NCI-H1694 (cell line): ENCODE data around the gene IRF2BP2.

Experiments used
- DNase-seq: peaks from one replicate; lab custom pipeline; 2025; lab: John Stamatoyannopoulos, UW

The IRF2BP2 gene

DNA sequence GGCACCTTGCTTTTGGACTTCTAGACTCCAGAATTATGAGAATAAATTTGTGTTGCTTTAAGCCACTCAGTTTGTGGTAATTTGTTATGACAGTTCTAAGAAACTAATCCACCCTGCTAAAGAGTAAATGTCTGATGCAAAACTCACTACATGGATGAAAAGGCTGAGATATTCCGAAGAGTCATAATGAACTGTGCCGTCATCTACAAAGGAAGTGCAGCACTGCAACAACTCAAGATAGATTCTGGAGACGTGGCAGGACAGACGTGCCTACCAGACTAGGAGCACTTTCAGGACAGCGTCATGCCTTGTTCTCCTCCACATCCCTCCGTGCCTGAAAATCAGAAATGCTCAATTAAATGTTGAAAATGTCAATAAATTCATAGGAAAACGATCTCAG is 24.4 kb upstream of the IRF2BP2 start:
- DNase-seq = no peak

DNA sequence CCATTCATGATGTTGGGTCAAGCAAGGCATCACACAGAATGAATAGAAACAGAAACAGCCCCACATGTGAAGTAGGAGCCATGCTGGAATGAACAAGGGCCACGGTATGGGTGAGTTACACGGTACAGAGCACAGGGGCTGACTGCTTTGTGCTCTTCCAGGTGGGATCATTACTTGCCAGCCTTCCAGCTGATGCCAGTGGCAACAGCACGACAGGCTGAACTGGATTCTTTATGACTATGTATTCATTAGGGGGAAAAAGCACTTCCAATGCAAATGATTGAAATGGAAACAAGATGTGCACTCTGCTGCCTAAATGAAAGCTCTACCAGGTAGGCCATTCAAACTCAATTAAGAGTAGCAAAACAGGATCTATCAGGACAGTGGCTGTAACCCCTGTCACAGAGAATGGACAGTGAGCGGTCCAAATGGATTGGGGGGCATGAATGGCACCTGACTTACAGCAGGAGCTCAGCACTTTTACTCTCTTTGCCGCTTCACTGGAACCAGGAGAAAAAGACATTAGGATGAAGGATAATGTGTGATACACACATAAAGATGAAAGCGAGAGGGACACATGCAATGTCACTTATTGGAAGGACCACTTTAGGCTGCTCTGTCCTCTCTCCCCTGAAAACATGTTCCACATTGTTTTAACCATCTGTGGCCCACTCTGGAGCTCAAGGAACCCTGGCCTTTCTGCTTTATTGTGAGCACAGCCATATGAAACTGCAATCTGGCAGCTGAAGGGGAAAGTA is 23.4 kb upstream of the IRF2BP2 start:
- no peak for DNase-seq

DNA sequence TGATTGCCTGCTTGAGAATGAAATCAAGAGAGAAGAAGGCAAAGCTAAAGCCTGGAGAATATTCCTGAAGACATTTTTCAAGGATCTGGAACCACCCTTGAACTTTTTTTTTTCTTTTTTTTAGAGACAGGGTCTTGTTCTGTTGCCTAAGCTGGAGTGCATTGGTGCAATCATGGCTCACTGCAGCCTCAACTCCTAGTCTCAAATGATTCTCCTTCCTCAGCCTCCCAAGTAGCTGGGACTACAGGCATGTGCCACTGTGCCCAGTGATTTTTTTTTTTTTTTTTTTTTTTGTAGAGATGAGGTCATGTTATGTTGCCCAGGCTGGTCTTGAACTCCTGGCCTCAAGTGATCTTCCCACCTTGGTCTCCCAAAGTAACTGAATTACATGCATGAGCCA is 22.2 kb upstream of the IRF2BP2 start:
- DNase-seq = no peak

DNA sequence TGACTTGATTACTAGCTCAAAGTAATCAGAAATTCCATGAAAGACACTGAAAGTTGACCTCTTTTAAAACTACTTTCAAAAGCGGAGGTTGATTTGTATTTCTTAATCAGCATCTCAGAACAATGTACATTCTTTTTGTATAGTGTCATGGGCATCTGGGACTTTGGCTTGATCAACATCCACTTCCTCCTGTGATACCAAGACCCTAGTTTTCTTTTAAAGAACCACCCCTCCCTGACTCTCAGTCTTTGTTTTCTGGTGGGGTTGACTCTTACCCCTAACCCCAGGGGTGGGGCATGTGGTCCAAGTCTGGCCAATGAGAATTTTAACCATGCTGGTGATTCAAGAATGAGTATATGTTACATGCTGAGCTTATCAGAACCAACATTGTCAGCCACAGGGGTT is 21.7 kb upstream of the IRF2BP2 start:
- DNase-seq = no peak

DNA sequence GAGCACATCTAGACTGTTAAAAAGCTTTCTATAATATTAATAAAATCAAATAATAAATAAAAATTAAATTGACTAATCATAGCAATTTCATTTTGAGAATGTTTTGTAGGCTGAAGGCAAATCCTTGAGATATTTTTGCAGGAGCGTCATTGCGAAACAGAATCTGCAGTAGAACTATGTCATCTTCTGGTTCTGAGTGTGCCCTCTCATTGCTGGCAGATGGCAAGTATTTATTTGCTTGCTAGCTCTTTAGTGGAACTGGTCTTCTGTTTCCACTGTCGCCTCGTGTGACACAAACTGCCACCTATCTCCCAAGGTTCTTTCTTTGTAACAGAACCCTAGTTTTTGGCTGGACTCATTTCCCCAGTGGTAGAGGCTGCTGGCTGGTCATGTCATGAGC is 19.0 kb upstream of the IRF2BP2 start:
- DNase-seq = peak; percentile 55

DNA sequence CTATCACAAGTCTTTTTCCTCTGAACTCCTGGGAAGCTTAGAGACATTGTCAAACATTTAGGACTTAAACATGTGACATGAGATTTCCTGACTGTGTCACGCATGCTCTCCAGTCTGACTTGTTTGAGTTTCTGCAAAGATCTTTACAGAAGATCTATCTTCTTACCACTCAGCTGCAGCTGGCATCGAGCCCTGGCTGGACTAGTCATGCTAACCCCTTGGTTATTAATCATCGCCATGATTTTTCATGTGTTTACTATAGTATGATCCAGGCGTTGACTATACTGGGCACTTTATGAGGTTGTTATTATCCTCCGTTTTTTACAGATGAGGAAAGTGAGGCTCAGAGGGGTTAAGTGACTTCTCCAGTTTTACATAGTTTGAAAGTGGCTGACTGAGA is 18.1 kb upstream of the IRF2BP2 start:
- DNase-seq = no peak

DNA sequence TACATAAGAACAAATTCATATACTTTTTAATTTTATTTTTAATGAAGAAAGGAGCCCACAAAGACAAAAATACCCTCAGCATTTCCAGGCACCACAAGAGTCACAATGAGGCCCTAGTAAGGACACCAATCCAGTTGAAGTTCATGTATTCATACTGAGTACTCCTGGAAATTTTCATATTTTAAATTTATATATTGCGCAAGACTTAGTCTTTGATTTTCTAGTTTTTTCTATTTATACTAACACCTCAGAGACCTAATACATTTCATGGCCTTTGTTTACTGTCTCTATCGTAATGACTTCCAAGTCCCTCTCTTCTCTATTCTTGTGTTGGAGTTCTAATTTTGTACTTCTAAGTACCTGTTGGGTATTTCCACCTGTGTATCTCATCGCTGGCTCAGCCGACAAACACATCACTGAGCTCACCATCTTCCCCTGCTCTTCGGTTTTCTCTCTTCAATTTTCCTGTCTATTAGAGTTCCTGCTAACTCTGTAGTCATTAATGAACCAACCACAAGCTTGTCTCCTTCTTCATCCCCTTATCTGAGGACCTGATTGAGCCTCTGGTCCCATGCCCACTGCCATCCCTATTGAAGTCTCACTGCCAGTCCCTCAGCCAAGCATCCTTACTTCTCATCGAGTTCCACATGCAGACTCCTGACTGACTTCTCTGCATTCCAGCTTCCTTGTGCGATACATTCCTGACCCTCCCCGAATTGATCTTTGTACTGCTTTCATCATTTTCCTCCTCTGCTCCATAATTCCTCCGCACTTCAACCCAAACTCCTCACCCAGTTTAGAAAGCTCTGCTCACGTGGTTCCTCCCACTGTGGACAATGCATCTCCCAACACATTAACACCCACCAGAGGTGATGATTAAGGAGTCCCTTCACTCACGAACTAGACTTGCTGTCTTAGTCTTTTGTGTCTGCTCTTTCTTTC is 17.3 kb upstream of the IRF2BP2 start:
- no peak for DNase-seq

DNA sequence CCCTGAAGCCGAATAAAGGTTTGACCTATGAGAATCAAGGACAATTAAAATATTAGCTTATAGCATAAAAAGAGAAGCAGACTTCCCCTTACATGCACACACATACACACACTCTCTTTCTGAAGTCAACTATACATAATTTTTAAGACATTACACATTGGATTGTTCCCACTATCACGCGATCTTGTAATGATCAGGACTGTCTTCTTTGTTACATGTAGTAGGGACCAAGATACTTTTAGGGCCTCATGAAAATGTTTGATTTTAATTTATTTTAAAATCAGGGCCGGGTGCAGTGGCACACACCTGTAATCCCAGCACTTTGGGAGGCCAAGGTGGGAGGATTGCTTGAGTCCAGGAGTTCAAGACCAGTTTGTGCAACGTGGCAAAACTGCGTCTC is 16.4 kb upstream of the IRF2BP2 start:
- DNase-seq = no peak

DNA sequence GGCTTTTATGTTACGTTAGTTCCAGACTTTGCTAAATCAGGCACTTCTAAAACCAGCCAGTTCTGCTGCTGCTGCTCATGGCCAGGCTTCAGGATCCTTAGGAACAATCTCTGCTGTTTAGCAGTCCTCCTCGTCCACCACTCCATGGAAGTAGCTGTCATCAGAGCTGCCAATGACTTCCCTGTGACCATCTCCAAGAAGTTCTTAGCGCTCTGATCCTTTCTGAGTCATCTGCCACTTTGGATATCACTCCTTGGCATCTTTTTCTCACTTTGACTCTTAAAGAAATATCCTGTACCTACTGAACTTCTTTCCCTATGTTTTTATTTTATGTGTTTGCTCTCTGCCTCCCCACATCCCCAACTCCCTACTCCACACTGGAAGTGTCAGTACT is 14.7 kb upstream of the IRF2BP2 start:
- no peak for DNase-seq

DNA sequence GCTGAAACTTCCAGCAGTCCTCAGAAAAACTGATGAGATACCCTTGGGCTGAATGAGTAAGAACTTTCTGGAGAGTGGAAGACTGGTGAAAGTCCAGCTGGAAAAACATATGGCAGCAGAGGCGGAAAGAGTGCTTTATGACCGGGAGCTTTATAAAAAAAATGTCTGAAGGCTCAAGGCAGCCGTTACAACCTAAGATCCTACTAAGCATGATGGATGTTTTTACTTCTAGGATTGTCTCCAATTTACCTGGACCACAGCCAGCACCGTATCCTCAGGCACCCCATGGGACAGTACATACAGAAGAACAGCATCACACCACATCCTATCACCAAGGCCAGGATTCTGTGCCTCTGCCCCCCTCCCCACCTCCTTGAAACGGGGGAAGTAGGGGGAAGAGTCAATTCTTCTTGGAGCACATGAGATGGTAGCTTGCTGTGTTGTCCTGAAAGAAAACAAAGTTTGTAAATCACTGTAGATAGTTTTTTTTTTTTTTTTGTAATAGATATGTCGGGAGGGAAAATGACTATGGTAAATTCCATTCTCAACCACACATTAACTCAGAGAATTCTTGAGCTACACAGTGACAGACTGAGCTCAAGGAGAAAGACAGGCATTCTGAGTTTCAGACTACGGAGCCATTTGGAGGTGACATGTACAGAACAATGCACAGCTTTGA is 11.8 kb upstream of the IRF2BP2 start:
- DNase-seq = no peak

DNA sequence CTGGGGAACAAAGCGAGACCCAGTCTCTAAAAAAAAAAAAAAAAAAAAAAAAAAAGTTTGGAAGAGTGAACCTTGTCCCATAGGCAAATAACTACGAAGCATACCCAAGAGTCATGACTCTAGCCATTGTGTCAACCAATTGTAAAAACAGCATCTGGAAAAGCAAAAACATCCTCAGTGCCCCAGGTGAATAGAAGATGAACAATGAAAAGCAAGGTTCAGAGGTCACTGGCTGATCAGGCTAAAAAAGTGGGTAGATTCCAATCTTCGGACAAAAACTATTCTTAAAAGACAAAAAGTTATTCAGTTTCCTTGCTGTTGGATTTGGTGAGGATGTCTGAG is 11.1 kb upstream of the IRF2BP2 start:
- no peak for DNase-seq

DNA sequence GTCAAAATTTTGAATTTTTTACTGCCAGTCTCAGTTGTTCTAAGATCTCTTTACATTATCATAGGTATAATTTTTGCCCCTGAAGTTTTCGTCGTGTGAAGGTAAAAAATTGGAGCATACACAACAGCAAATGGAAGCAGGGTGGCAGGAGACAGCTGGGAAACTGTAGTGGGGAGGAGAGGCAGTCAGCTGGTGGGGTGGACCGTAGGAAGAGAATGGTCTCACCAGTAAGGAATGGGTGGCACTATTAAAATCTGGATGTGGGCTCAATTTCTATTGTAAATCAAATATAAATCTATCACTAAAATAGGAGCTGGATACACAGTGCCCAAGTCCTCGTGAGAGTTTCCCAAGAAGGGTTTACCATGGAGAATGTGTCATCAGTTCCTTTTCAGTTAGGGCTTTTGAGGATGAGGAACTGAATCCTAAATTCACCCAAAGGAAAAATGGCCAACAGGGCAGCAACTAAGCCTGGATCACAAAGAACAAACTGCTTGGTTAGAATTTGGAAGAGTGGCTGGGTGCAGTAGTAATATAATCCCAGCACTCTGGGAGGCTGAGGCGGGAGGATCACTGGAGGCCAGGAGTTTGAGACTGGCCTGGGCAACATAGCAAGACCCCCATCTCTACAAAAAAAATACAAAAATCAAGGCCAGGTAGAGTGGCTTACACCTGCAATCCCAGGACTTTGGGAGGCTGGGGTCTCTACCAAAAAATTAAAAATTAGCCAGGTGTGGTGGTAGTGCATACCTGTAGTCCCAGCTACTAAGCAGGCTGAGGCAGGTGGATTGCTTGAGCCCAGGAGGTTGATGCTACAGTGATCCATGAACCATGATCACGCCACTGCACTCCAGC is 10.5 kb upstream of the IRF2BP2 start:
- DNase-seq = peak; percentile 54

DNA sequence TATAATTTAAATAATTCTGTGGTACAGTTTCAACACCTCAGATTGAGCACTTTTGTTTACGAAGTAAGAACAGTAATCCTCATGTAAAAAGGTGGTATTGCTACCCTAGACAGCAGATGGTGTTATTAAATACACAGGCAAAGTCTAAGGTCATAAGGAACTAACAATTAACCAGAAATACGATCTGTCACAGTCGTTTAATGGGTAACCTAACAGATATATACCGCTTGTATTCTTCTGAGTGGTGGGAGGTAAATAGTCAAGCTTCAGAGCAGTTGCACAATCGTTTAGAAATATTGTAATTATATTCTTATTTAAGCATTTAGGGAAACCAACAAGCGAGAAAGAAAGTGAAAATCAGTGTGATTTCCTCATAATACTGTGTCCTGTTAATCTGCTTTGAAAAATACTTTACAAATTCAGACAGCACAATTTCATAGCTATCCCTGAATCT is 9.8 kb upstream of the IRF2BP2 start:
- DNase-seq = peak; percentile 90

DNA sequence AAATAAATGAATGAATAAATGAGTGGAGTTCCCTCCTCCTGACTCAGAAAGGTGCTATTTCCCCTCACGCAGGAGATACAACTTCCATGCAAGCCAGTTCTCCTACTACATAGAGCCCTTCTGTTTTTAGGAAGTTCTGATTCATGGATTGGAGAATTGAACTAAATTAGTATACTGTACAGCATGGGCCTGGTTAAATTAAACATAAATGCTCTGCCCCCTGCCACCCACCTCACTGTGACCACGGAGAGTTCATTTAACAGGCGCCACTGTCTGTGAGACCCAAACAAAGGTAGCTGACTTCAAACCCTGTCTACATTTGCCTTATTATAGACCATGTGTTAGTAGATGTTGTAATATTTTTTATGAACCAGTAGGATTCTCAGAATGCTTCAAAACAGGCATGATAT is 9.1 kb upstream of the IRF2BP2 start:
- no peak for DNase-seq

DNA sequence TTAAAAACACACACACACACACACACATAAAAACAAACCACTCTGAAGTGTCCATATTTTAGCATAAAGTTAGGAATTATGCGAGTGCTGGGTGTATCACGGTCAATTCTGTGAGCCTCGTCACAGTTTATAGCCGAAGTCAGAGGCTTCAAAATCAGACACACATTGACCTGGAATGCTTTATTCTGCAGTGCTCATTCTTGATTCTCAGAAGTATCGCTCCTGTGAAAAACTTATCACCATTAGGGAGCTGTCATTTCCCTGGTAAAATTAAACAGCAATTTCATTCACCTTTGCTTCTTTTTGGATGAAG is 8.7 kb upstream of the IRF2BP2 start:
- DNase-seq = no peak

DNA sequence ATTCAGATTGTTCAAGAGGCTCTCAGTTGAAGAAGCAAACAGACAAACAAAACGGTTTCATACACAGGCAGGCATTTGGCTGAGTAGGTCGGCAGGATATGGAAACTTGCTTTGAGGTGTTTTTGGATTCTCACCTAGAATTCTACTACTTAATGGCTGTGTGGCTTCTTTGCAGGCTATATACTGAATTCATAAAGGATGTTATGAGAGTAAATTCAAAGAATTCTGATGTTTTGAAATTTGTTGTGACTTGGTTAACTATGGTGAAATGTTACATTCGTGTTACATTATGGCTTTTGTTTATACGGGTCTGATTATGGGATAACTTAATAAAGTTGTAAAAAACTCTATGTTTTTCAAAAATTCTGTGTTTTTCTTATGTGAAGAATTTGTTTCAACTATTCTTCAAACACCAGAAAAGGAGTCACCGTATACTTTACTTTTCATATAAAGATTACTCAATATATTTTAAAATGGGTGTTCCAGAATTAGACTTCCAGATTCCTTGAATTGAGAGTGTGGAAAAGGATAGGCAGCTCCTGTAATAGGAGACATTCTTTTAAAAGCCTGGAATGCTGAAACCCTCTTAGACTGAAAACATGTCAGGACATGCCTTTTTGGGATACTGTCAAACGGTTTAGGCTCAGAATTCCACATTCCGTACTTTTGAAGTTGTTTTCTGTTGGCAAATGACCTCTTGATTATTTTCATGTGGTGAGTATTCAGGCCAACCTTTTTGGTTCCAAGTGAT is 8.2 kb upstream of the IRF2BP2 start:
- peak; percentile 39 for DNase-seq

DNA sequence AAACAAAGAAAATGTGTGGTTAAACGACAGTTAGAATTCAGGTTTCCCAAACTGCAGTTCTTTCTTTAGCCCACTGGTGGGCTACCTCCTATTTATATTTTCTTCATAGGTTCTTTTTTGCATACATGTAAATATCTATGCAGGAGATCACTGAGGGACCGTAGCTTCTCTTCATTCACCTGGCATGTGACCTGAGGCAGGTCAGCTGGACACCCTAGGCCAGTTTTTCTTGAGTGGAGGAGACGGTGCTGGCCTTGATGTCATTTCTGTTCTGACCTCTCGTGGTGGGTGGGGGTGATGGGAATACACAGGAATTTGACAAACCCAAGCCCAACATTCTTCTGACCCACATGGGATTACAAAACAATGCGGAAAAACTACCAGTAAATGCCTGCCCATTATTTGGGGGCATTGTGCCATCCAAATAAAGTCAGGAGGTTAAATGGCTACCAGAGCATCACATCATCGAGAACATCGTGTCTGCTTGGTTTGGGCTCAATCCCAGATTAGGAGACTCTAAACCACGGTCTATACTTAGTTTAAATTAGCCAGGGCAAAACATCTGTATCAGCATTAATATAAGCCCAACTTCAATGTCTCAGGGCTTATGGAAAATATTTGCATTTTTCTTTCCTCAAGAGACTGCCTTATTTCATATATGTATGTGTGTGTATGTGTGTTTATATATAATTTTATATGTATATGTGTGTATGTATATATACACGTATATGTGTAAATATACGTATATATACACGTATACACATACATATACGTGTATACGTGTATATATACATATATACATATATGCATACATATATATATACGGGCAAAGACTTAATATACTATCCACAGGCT is 7.4 kb upstream of the IRF2BP2 start:
- DNase-seq = no peak

DNA sequence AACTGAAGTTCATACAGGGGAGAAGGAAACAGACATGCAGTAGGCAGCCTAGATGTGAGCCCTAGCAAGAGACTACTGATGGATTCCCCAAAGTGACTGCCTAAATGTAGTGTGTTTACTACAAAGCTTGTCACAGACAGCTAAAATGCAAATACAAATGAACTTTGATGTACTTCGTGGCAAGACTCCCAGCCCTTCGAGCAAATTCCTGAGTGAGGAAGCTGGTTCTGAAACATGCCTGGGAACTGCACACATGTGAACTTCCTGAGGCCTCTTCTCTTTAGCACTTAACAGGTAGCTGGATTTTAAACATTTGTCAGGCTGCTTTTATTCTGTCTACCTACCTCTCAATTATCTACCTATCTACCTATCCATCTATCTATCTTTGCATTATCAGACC is 6.7 kb upstream of the IRF2BP2 start:
- no peak for DNase-seq

DNA sequence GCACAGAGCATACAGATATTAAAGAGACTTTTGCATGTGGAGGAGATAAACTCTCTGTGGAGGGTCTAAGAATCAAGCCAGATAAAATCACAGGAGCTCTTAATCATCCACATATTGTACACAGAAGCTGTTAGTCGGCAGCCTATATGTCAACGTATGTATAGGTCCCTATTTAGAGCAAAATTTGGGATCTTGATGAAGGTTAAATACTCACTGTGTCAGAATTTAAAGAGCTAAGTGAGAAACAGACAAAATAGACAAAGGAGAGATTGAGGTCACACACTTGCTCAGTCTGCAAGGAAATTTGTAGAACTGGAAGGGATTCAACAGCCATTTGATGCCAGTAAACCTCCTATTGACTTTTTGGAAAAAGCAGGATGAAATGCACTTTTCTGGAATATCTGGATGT is 4.1 kb upstream of the IRF2BP2 start:
- no peak for DNase-seq

DNA sequence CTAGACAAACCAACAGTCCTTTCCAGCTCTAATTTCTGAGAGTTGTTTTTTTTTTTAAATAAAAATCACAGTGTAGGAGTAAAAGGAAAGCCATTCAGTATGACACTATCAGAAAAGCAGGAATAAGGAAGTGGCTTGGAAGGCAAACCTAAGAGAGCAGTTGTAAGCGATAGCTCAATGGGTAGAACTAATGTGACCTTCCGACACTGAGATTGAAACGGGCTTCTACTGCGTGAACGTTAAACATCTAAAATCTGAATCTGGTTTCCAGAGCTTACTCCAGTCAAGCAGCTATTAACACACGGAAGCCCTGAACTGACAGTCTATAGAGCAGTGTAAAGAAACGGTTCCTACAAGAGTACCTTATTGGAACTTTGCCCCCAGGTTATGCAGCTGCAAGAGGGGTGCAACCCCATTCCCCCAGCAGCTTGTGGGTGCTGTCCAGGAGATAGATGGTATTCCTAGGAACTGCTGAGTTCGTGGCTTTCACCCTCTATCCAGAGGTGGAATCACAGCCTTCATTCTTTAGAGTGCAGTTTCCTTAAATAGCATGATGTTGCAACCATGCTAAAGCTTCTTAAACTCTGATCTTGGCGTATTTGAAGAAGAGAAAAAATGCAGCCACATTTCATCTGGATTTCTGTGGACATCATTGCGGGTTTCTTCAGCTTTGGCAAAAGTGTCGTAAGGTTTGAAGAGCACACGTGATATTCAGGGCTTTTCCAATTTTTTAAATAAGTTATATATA is 3.3 kb upstream of the IRF2BP2 start:
- no peak for DNase-seq
